T-cell (primary cell): ENCODE results near the gene APOB. TPM values are rescaled to one million over a fixed set of nuclear protein-coding genes. Genes with fewer than 3 reads are reported as not detected.

Experiments
- ATAC-seq, 4 experiments: fragments of 200-7000 bp in 3 of 4; fragments of 150-1000 bp in 1 of 4; cut with Tn5 transposase; replicated peaks in 1 of 4; 1 replicate in 3 of 4; 2 replicates in 1 of 4; pipeline ENCODE4 v1.10.0; 2021; ENCODE audit warnings: moderate library complexity in 3 of 4, mild to moderate bottlenecking in 2 of 4, moderate number of reproducible peaks in 1 of 4
- CTCF ChIA-PET, 2 donors: fragments of 300-600 bp; sonication (Branson Sonifier 250); formaldehyde crosslinking; loops; one replicate each; lab custom pipeline; 2022; ENCODE audit warnings: antibody characterized with exemption in 2 of 2; lab: Charles Lee
- POLR2A ChIA-PET, 2 donors: fragments of 300-600 bp; sonication (Branson Sonifier 250); formaldehyde crosslinking; loops; one replicate each; lab custom pipeline; 2022; ENCODE audit warnings: antibody characterized with exemption in 2 of 2; lab: Charles Lee
- DNase-seq, 35 experiments: peaks; one replicate each; pipeline versions ENCODE4 v3.0.0 to v3.0.0-alpha.2; 2013 to 2023
- H3K27ac ChIP-seq: one replicate; pipeline ENCODE4 v1.5.1; 2013; ENCODE audit warnings: low read length
- H3K27me3 ChIP-seq, 2 experiments: replicated peaks in 1 of 2; 1 replicate in 1 of 2; 2 replicates in 1 of 2; pipeline versions ENCODE4 v1.6.1 to v1.7.0; 2013; ENCODE audit warnings: low read length in 1 of 2, mixed read lengths in 1 of 2; ENCODE audit not compliant: control insufficient read depth in 2 of 2, insufficient read depth in 2 of 2; ENCODE audit errors: extremely low read depth in 1 of 2
- H3K36me3 ChIP-seq, 2 donors: 1 replicate in 1 of 2; 2 replicates in 1 of 2; pipeline versions ENCODE4 v1.6.1 to v1.7.0; 2013; ENCODE audit warnings: low read length in 1 of 2; ENCODE audit not compliant: control insufficient read depth in 2 of 2, insufficient read depth in 1 of 2; ENCODE audit errors: extremely low read depth in 1 of 2
- H3K4me1 ChIP-seq, 2 experiments: 1 replicate in 1 of 2; 2 replicates in 1 of 2; pipeline versions ENCODE4 v1.6.1 to v1.7.0; 2013; ENCODE audit warnings: low read length in 2 of 2, mixed read lengths in 1 of 2; ENCODE audit not compliant: insufficient read depth in 2 of 2, control insufficient read depth in 1 of 2; ENCODE audit errors: extremely low read depth in 1 of 2
- H3K4me3 ChIP-seq, 2 donors: 1 replicate in 1 of 2; 2 replicates in 1 of 2; pipeline versions ENCODE4 v1.5.1 to v1.7.0; 2013; ENCODE audit warnings: mild to moderate bottlenecking in 2 of 2, low read length in 1 of 2, moderate library complexity in 1 of 2; ENCODE audit not compliant: control insufficient read depth in 1 of 2; ENCODE audit errors: extremely low read depth in 1 of 2
- H3K9me3 ChIP-seq: 2 replicates; pipeline ENCODE4 v1.7.0; 2013
- H3K27ac Mint-ChIP-seq, 2 donors: one replicate each; pipeline ENCODE4 v1.8.0; 2020 to 2021; ENCODE audit warnings: mild to moderate bottlenecking in 2 of 2, mixed read lengths in 2 of 2
- H3K27me3 Mint-ChIP-seq, 2 donors: one replicate each; pipeline ENCODE4 v1.8.0; 2021 to 2022; ENCODE audit warnings: mixed read lengths in 2 of 2
- H3K36me3 Mint-ChIP-seq: one replicate; pipeline ENCODE4 v1.8.0; 2021; ENCODE audit warnings: mixed read lengths
- H3K4me1 Mint-ChIP-seq, 3 donors: one replicate each; pipeline ENCODE4 v1.8.0; 2020 to 2022; ENCODE audit warnings: mixed read lengths in 3 of 3, mild to moderate bottlenecking in 1 of 3
- H3K4me3 Mint-ChIP-seq, 3 donors: one replicate each; pipeline ENCODE4 v1.8.0; 2020 to 2022; ENCODE audit warnings: mild to moderate bottlenecking in 3 of 3, mixed read lengths in 3 of 3, moderate library complexity in 3 of 3
- H3K9me3 Mint-ChIP-seq, 3 donors: one replicate each; pipeline ENCODE4 v1.8.0; 2020 to 2022; ENCODE audit warnings: mixed read lengths in 3 of 3
- WGBS: methylation state at CpG from one replicate; pipeline ENCODE4 v1.1.5; 2013; ENCODE audit warnings: missing lambda C conversion rate; ENCODE audit not compliant: insufficient coverage; 5-methylcytosine and 5-hydroxymethylcytosine counted together
- total RNA-seq, 35 experiments: library from RNA in 6 of 35; stranded (reverse) in 6 of 35; fragments of 120-200 nt in 1 of 35; gene quantifications; one replicate each; pipeline versions ENCODE4 v1.2.1 to v1.2.4 and lab custom pipeline; 2013 to 2026

The APOB gene
- total RNA-seq, 5 donors from 2014 or later (not counting 1 experiment from before 2014, with no cell fraction given): 1.2 to 2.0 (median 1.9) TPM; not detected in 2

DNA sequence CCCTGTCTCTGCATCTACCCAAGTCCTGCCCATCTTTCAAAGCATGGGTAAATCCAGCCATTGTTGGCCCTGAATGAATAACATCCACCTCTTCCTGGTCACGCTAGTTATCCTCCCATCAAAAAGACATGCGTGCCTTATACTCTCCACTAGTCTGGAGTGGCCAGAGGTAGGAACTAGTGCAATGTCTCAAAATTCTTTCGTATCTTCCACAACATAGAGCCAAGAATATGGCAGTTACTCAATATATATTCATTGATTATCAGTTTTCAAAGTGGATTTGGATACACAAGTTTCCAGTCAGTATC is 8.9 kb downstream of the APOB start:
- Mint-ChIP-seq H3K27me3 (peaks cover 12 to 13% of the 10 kb centered on the region in 2 donors), H3K4me1 (no peaks in the 10 kb centered on the region), H3K4me3 (no peak overlapping the region), H3K36me3 (no peaks in the 10 kb centered on the region), H3K27ac (no peak overlapping the region), H3K9me3 (peaks cover 0 to 3% (median 0%) of the 10 kb centered on the region in 3 donors)
- ATAC-seq: no peak
- CTCF ChIA-PET: no interaction called here
- WGBS: no CpG with 5 or more reads among the region's 3 CpGs
- Histone ChIP-seq H3K27me3 (peaks cover 0 to 4% of the 10 kb centered on the region in 2 experiments), H3K4me1 (no peaks in the 10 kb centered on the region), H3K36me3 (no peaks in the 10 kb centered on the region), H3K4me3 (no peak overlapping the region), H3K9me3 (no peaks in the 10 kb centered on the region), H3K27ac (no peak overlapping the region)
- POLR2A ChIA-PET: no interaction called here
- DNase-seq: no peak

- no peak for DNase-seq
- ATAC-seq: no peak
- Histone ChIP-seq H3K9me3 (no peaks in the 10 kb centered on the region), H3K36me3 (no peaks in the 10 kb centered on the region), H3K4me1 (no peaks in the 10 kb centered on the region), H3K27me3 (peaks cover 0 to 4% of the 10 kb centered on the region in 2 experiments), H3K27ac (no peak overlapping the region), H3K4me3 (no peak overlapping the region)
- H3K36me3 Mint-ChIP-seq: no peaks in the 10 kb centered on the region
- CTCF ChIA-PET: no interaction called here
- H3K9me3 Mint-ChIP-seq: peaks cover 0 to 3% (median 0%) of the 10 kb centered on the region in 3 donors
- H3K27ac Mint-ChIP-seq: no peak overlapping the region
- H3K27me3 Mint-ChIP-seq: peaks cover 12% of the 10 kb centered on the region in 2 donors
- H3K4me1 Mint-ChIP-seq: no peaks in the 10 kb centered on the region
- H3K4me3 Mint-ChIP-seq: no peak overlapping the region
- WGBS: 68% methylated on average over 2 of the region's 4 CpGs
- POLR2A ChIA-PET: no interaction called here
Observed at GRCh38 chr2:21034156-21034971, 9.5 kb downstream of the APOB start.

GRCh38 chr2:21033237-21034155 is 10.4 kb downstream of the APOB start:
- peaks cover 0 to 4% of the 10 kb centered on the region in 2 experiments for H3K27me3 ChIP-seq
- Mint-ChIP-seq H3K4me1 (no peaks in the 10 kb centered on the region), H3K9me3 (peaks cover 0 to 3% (median 0%) of the 10 kb centered on the region in 3 donors), H3K4me3 (no peak overlapping the region), H3K27ac (no peak overlapping the region), H3K27me3 (peaks cover 12 to 20% of the 10 kb centered on the region in 2 donors), H3K36me3 (no peaks in the 10 kb centered on the region)
- H3K4me3 ChIP-seq: no peak overlapping the region
- ATAC-seq (no peak), DNase-seq (no peak)
- H3K27ac ChIP-seq: no peak overlapping the region
- CTCF ChIA-PET: no interaction called here
- no peaks in the 10 kb centered on the region for H3K36me3 ChIP-seq
- H3K9me3 ChIP-seq: no peaks in the 10 kb centered on the region
- POLR2A ChIA-PET: interaction anchor here in 1 of 2 donors (0.5 kb wide), 1 partner anchor 342 kb away, joined by 3 read pairs; no protein-coding TSS in a partner anchor
- no peaks in the 10 kb centered on the region for H3K4me1 ChIP-seq
- no CpG with 5 or more reads among the region's 2 CpGs for WGBS

- H3K27me3 Mint-ChIP-seq: peaks cover 16 to 26% of the 10 kb centered on the region in 2 donors
- ATAC-seq (no peak), DNase-seq (no peak)
- Histone ChIP-seq H3K9me3 (no peaks in the 10 kb centered on the region), H3K27ac (no peak overlapping the region), H3K36me3 (no peaks in the 10 kb centered on the region), H3K4me3 (no peak overlapping the region), H3K4me1 (no peaks in the 10 kb centered on the region), H3K27me3 (peaks cover 0 to 4% of the 10 kb centered on the region in 2 experiments)
- no peaks in the 10 kb centered on the region for H3K4me1 Mint-ChIP-seq
- H3K36me3 Mint-ChIP-seq: no peaks in the 10 kb centered on the region
- POLR2A ChIA-PET: interaction anchor here in 1 of 2 donors (0.5 kb wide), 1 partner anchor 341 kb away, joined by 3 read pairs; no protein-coding TSS in a partner anchor
- H3K27ac Mint-ChIP-seq: no peak overlapping the region
- H3K9me3 Mint-ChIP-seq: peaks cover 0 to 3% (median 0%) of the 10 kb centered on the region in 3 donors
- 87% methylated on average over 13 of the region's 14 CpGs for WGBS
- H3K4me3 Mint-ChIP-seq: no peak overlapping the region
- CTCF ChIA-PET: no interaction called here
Observed at GRCh38 chr2:21032338-21033236, 11.3 kb downstream of the APOB start.

GRCh38 chr2:21030983-21031968 is 12.6 kb downstream of the APOB start:
- Mint-ChIP-seq H3K27ac (no peak overlapping the region), H3K4me1 (no peaks in the 10 kb centered on the region)
- CTCF ChIA-PET: no interaction called here

More at GRCh38 chr2:21030983-21031968, 12.6 kb downstream of the APOB start:
- Histone ChIP-seq H3K4me1 (no peaks in the 10 kb centered on the region), H3K4me3 (no peak overlapping the region), H3K27me3 (peaks cover 0 to under 1% of the 10 kb centered on the region in 2 experiments), H3K36me3 (no peaks in the 10 kb centered on the region), H3K27ac (no peak overlapping the region), H3K9me3 (no peaks in the 10 kb centered on the region)
- Mint-ChIP-seq H3K36me3 (no peaks in the 10 kb centered on the region), H3K27me3 (peaks cover 16 to 24% of the 10 kb centered on the region in 2 donors), H3K9me3 (peaks cover 0 to 3% (median 0%) of the 10 kb centered on the region in 3 donors), H3K4me3 (no peak overlapping the region)
- DNase-seq (no peak), ATAC-seq (no peak)
- WGBS: 48% methylated on average over 3 of the region's 4 CpGs
- POLR2A ChIA-PET: no interaction called here
